K562 (cell line): ENCODE results near the gene CBLIF. TPM values are rescaled to one million over a fixed set of nuclear protein-coding genes. Genes with fewer than 3 reads are reported as not detected.

Source experiments
- CBX2 ChIP-seq: fragments of 200-600 bp; sonication (generic); IDR thresholded peaks from one replicate; pipeline ENCODE4 v1.6.1; 2012; ENCODE audit warnings: mild to moderate bottlenecking, low read length, inconsistent platforms; ENCODE audit not compliant: insufficient read depth, poor library complexity, severe bottlenecking
- CBX3 ChIP-seq, 2 experiments: IDR thresholded peaks; 1 replicate in 1 of 2; 2 replicates in 1 of 2; pipeline ENCODE4 v1.6.1; 2012; ENCODE audit warnings: inconsistent platforms in 2 of 2, low read length in 2 of 2, borderline replicate concordance in 1 of 2, control low read depth in 1 of 2
- CREB3 ChIP-seq: fragments of 450-650 bp; conservative IDR thresholded peaks from 2 replicates; pipeline ENCODE4 v1.6.1; 2016; ENCODE audit warnings: missing genetic modification characterization, low read depth, mild to moderate bottlenecking, missing compliant biosample characterization, moderate library complexity
- CREM ChIP-seq: IDR thresholded peaks from 2 replicates; pipeline ENCODE4 v1.6.1; 2014; ENCODE audit warnings: antibody characterized with exemption, low read depth
- DDX20 ChIP-seq: fragments of 450-650 bp; IDR thresholded peaks from 2 replicates; pipeline ENCODE4 v1.6.1; 2016; ENCODE audit warnings: missing genetic modification characterization, low read depth, mild to moderate bottlenecking, missing compliant biosample characterization, moderate library complexity
- GABPA ChIP-seq: fragments of 200-800 bp; sonication (Bioruptor generic); conservative IDR thresholded peaks from 2 replicates; pipeline ENCODE4 v1.6.1; 2016; ENCODE audit warnings: low read depth, missing genetic modification characterization, missing compliant biosample characterization
- JUND ChIP-seq, 2 experiments: IDR thresholded peaks; 2 replicates in 1 of 2; 3 replicates in 1 of 2; pipeline ENCODE4 v1.6.1; 2011; ENCODE audit warnings: borderline replicate concordance in 2 of 2, low read depth in 2 of 2, low read length in 2 of 2, improper control_type of control experiment in 1 of 2, missing biosample characterization in 1 of 2, missing genetic modification characterization in 1 of 2, missing genetic modification reagents in 1 of 2
- KAT2B ChIP-seq: IDR thresholded peaks from one replicate; pipeline ENCODE4 v1.6.1; 2012; ENCODE audit warnings: low read depth, mild to moderate bottlenecking, control low read depth, inconsistent platforms, low read length, moderate library complexity
- MAFG ChIP-seq: fragments of 450-650 bp; conservative IDR thresholded peaks from 2 replicates; pipeline ENCODE4 v1.6.1; 2016; ENCODE audit warnings: missing genetic modification characterization, missing compliant biosample characterization
- MEF2A ChIP-seq: IDR thresholded peaks from 2 replicates; pipeline ENCODE4 v1.6.1; 2011; ENCODE audit warnings: low read depth, mild to moderate bottlenecking, low read length, moderate library complexity; ENCODE audit not compliant: control insufficient read depth
- NR1H2 ChIP-seq: sonication (generic); formaldehyde crosslinking; IDR thresholded peaks from 2 replicates; pipeline ENCODE4 v1.4.0; 2020; ENCODE audit warnings: mild to moderate bottlenecking, missing genetic modification reagents
- NR2C2 ChIP-seq, 2 experiments: fragments of 200-800 bp in 1 of 2; sonication (Bioruptor generic) in 1 of 2; sonication (generic) in 1 of 2; formaldehyde crosslinking in 1 of 2; IDR thresholded peaks; 2 replicates each; pipeline versions ENCODE4 v1.6.1 to v1.8.0; 2016 to 2022; ENCODE audit warnings: mild to moderate bottlenecking in 1 of 2, missing compliant biosample characterization in 1 of 2, missing genetic modification characterization in 1 of 2, missing genetic modification reagents in 1 of 2
- NR3C1 ChIP-seq: sonication (generic); formaldehyde crosslinking; IDR thresholded peaks from 2 replicates; pipeline ENCODE4 v1.8.1; 2022; ENCODE audit warnings: missing genetic modification reagents
- NR4A1 ChIP-seq, 2 experiments: fragments of 250-450 bp in 1 of 2; fragments of 450-650 bp in 1 of 2; sonication (Bioruptor Pico) in 1 of 2; IDR thresholded peaks; 2 replicates each; pipeline versions ENCODE4 v1.4.0 to v1.6.1; 2016 to 2020; ENCODE audit warnings: mild to moderate bottlenecking in 2 of 2, missing compliant biosample characterization in 1 of 2, missing genetic modification characterization in 1 of 2, moderate library complexity in 1 of 2
- PHF8 ChIP-seq: fragments of 200-600 bp; sonication (generic); IDR thresholded peaks from 2 replicates; pipeline ENCODE4 v1.6.1; 2012; ENCODE audit warnings: mixed run types, mild to moderate bottlenecking, inconsistent platforms, low read length, moderate library complexity, borderline replicate concordance
- POLR2H ChIP-seq: IDR thresholded peaks from 2 replicates; pipeline ENCODE4 v1.6.1; 2016; ENCODE audit warnings: missing genetic modification characterization, low read depth, mild to moderate bottlenecking, control low read depth, missing compliant biosample characterization, moderate library complexity
- POLR3A ChIP-seq: IDR thresholded peaks from 2 replicates; pipeline ENCODE4 v1.6.1; 2011; ENCODE audit warnings: borderline replicate concordance, mild to moderate bottlenecking, moderate library complexity; ENCODE audit not compliant: insufficient read length, insufficient read depth; ENCODE audit errors: extremely low read depth
- SPI1 ChIP-seq: IDR thresholded peaks from 2 replicates; pipeline ENCODE4 v1.6.1; 2011; ENCODE audit warnings: low read depth, low read length, control low read depth, borderline replicate concordance
- SRSF9 ChIP-seq: fragments of 200-400 bp; formaldehyde crosslinking; IDR thresholded peaks from 2 replicates; pipeline ENCODE4 v1.6.1; 2017; ENCODE audit warnings: low read depth, low read length, borderline replicate concordance
- TAF1 ChIP-seq: IDR thresholded peaks from 2 replicates; pipeline ENCODE4 v1.6.1; 2011; ENCODE audit warnings: mild to moderate bottlenecking, low read length, moderate library complexity; ENCODE audit not compliant: insufficient read depth, control insufficient read depth, severe bottlenecking; ENCODE audit errors: extremely low read depth
- TAF7 ChIP-seq: fragments of 450-650 bp; IDR thresholded peaks from 2 replicates; pipeline ENCODE4 v1.6.1; 2016; ENCODE audit warnings: missing genetic modification characterization, missing compliant biosample characterization
- TFAM ChIP-seq: fragments of 250-450 bp; sonication (Bioruptor Pico); conservative IDR thresholded peaks from 2 replicates; pipeline ENCODE4 v1.5.0; 2021; ENCODE audit warnings: mild to moderate bottlenecking, moderate library complexity
- WHSC1 ChIP-seq: IDR thresholded peaks from one replicate; pipeline ENCODE4 v1.6.1; 2012; ENCODE audit warnings: low read length, control low read depth, inconsistent platforms
- ZFPM2 ChIP-seq: fragments of 250-450 bp; sonication (Bioruptor Pico); IDR thresholded peaks from 2 replicates; pipeline ENCODE4 v1.5.1; 2022; ENCODE audit warnings: mild to moderate bottlenecking
- ZKSCAN8 ChIP-seq: fragments of 200-800 bp; sonication (Bioruptor generic); IDR thresholded peaks from 2 replicates; pipeline ENCODE4 v1.6.1; 2016; ENCODE audit warnings: missing genetic modification characterization, missing compliant biosample characterization
- ZNF165 ChIP-seq: fragments of 250-450 bp; sonication (Bioruptor Pico); IDR thresholded peaks from 2 replicates; pipeline ENCODE4 v1.4.0; 2020; ENCODE audit warnings: borderline replicate concordance
- ZNF197 ChIP-seq: fragments of 200-800 bp; sonication (Bioruptor generic); IDR thresholded peaks from 2 replicates; pipeline ENCODE4 v1.6.1; 2016; ENCODE audit warnings: low read depth, missing genetic modification characterization, missing compliant biosample characterization
- ZNF232 ChIP-seq: sonication (generic); formaldehyde crosslinking; IDR thresholded peaks from 2 replicates; pipeline ENCODE4 v1.8.0; 2022; ENCODE audit warnings: mild to moderate bottlenecking, missing genetic modification reagents
- polyA plus RNA-seq, 8 experiments: library from polyadenylated mRNA; depleted of rRNA in 4 of 8; stranded (reverse) in 5 of 8; unstranded in 3 of 8; fragments of >200 nt; fragmentation: Nextera tagmentation in 2 of 8; fragmentation: Illumina TruSeq in 1 of 8; extraction: Ambion mirVana in 2 of 8; extraction: Trizol in 1 of 8; gene quantifications; 2 replicates each; pipeline versions ENCODE4 v1.2.1 to v1.2.3, GENCODE V29; 2011 to 2014; ENCODE audit warnings: inconsistent platforms in 1 of 8, missing spikeins in 1 of 8
- total RNA-seq, 7 experiments: library from RNA; depleted of rRNA in 6 of 7; stranded (reverse); fragments of >200 nt in 6 of 7; fragmentation: Illumina TruSeq in 2 of 7; extraction: Trizol in 2 of 7; gene quantifications; 2 replicates each; pipeline versions ENCODE4 v1.2.1 to v1.2.3, GENCODE V29; 2011 to 2021; ENCODE audit warnings: low replicate concordance in 1 of 7

CBLIF gene
- total and polyA plus RNA-seq, 9 of the 15 experiments (the other 6 are each of a cell fraction or from before 2014, with no cell fraction given) = 0.07 to 0.83 (median 0.54) TPM

GRCh38 chr11:59822989-59823566, 22.2 kb downstream of the CBLIF start (continued):
- TF ChIP-seq NR2C2 (CRISPR knock-in tag; IDR thresholded peaks at IDR 0.05) (no peak), NR2C2 (tag; IDR thresholded peaks at IDR 0.05) (no peak), MAFG (tag) (no peak), CREB3 (no peak), ZKSCAN8 (CRISPR knock-in tag) (no peak), PHF8 (no peak), WHSC1 (no peak), MEF2A (no peak), GABPA (tag) (no peak), SPI1 (no peak), ZFPM2 (no peak), JUND (IDR thresholded peaks at IDR 0.05; ENCODE audit: borderline replicate concordance, low read depth, low read length) (peak; percentile 54; the same call in 1 of the 2 replicates), JUND (tag; IDR thresholded peaks at IDR 0.05; ENCODE audit: borderline replicate concordance, low read depth, low read length) (peak; percentile 52; the same call in 1 of the 3 replicates), POLR2H (tag) (no peak), ZNF197 (CRISPR knock-in tag) (no peak), TAF7 (tag) (no peak), NR1H2 (CRISPR knock-in tag) (no peak), ZNF165 (CRISPR knock-in tag) (no peak), TFAM (CRISPR knock-in tag) (no peak), TAF1 (no peak), NR4A1 (CRISPR knock-in tag; IDR thresholded peaks at IDR 0.05) (no peak), NR4A1 (tag; IDR thresholded peaks at IDR 0.05) (no peak), POLR3A (no peak), SRSF9 (no peak), CBX3 (IDR thresholded peaks at IDR 0.05; ENCODE audit: borderline replicate concordance in 1 of 2, low read length in 2 of 2) (peak in 1 of 2 experiments; percentile 74; a peak in 1 of 3 replicates), KAT2B (no peak), CBX2 (no peak), DDX20 (tag) (no peak), NR3C1 (CRISPR knock-in tag) (no peak), CREM (0 out of 2 replicates have a peak, but pooled peaks have one; percentile 39), ZNF232 (CRISPR knock-in tag) (no peak)
